HG02884 (cell line): Measurements from ENCODE around the gene MNS1.
"Not testable (repeated sequence)": the region's sequence is repeated elsewhere in the genome, so short reads cannot be mapped to it uniquely, and the experiment has no call there.

Experiments used
- ATAC-seq: cut with Tn5 transposase; IDR thresholded peaks from one replicate; pipeline ENCODE4 v1.9.1; 2021; ENCODE audit warnings: mild to moderate bottlenecking, moderate library complexity; ENCODE audit not compliant: unreplicated experiment

Gene MNS1

GRCh38 chr15:56464893-56465520 is at the start of gene MNS1:
TSS of gene MNS1 (minus strand) at chr15:56465137. CDS start at chr15:56464972, 165 bp downstream.
- peak; percentile 98 for ATAC-seq

DNA sequence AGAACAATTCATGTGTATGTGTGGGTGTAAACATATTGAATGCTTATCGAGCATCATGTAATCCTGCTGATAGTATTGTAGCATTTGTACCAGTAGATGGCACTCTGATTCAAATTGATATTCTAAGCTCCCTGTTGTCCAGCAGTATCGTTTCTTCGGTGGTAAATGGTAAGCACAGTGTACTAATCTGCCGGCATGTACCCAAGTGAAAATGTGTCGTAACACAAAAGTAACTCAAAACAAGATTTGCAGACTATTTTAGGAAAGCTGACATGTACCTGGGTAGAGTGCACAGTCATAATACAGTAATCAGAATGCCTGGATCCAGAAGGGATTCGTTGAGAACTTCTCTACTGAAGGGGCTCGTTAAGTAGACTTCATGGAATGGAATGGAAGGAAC is 31.7 kb upstream of the MNS1 start:
- ATAC-seq = no peak

DNA sequence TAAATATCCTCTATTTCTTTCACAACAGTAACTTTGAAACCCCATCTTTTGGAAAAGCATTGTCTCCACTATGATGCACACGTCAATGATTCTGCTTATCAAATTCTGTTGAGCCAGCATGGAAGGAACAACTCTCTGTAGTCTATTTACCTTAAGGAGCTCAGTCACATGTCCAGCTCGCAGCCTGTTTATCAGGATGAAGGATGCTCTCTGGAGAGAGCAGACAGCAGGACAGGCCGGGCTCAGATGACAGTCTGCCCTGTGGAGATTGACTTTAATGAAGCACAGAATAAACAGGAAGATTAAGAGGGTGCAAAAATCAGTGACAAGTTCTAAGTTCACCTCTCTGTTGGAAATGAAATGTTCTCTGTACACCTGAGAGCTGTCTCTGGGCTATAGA is 30.6 kb upstream of the MNS1 start:
- ATAC-seq = no peak

GRCh38 chr15:56495053-56495452 is 30.1 kb upstream of the MNS1 start:
- ATAC-seq = no peak

- no peak for ATAC-seq
Measured at GRCh38 chr15:56492791-56493555, 28.0 kb upstream of the MNS1 start.

- ATAC-seq = no peak
Measured at GRCh38 chr15:56492236-56492635, 27.3 kb upstream of the MNS1 start.

- ATAC-seq = no peak
Measured at GRCh38 chr15:56491110-56491722, 26.3 kb upstream of the MNS1 start.

- no peak for ATAC-seq
Measured at GRCh38 chr15:56490461-56490860, 25.5 kb upstream of the MNS1 start.

DNA sequence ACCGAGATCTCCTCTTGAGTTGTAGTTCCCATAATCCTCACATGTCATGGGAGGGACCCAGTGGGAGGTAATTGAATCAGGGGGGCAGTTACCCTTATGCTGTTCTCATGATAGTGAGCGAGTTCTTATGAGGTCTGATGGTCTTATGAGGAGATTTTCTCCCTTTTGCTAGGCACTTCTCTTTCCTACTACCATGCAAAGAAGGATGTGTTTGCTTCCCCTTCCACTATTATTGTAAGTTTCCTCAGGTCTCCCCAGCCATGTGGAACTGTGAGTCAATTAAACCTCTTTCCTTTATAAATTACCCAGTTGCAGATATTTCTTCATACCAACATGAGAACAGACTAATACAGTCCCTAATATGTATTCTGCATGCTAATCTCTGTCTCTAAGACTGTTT is 21.3 kb upstream of the MNS1 start:
- not testable (repeated sequence) for ATAC-seq

- ATAC-seq = not testable (repeated sequence)
Measured at GRCh38 chr15:56485426-56485825, 20.5 kb upstream of the MNS1 start.

GRCh38 chr15:56484287-56484686 is 19.4 kb upstream of the MNS1 start:
- ATAC-seq = no peak

- ATAC-seq = no peak
Measured at GRCh38 chr15:56475351-56475750, 10.4 kb upstream of the MNS1 start.

DNA sequence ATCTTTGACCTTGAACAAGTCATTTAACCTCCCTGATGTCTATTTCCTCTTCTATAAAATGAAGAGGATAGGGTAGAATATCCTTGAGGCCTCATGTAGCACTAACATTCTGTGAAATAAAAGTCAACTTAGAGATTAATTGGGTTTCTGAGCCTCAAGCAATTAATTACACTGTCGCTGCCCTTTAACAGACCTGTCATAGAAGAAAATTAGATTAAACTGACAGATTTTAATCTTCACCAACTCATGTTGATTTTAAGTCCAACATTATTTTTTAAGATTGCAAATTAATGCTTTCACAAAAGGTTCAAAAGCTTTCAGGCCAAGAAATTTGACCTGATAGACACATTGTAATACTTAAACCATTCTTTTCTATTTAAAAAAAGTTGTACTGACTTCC is 8.1 kb upstream of the MNS1 start:
- ATAC-seq = no peak

GRCh38 chr15:56472278-56472677 is 7.3 kb upstream of the MNS1 start:
- no peak for ATAC-seq

- no peak for ATAC-seq
Measured at GRCh38 chr15:56471440-56472069, 6.6 kb upstream of the MNS1 start.

GRCh38 chr15:56469483-56469882 is 4.5 kb upstream of the MNS1 start:
- no peak for ATAC-seq

GRCh38 chr15:56468401-56468800 is 3.5 kb upstream of the MNS1 start:
- ATAC-seq = no peak

- no peak for ATAC-seq
Measured at GRCh38 chr15:56467616-56468015, 2.7 kb upstream of the MNS1 start.

DNA sequence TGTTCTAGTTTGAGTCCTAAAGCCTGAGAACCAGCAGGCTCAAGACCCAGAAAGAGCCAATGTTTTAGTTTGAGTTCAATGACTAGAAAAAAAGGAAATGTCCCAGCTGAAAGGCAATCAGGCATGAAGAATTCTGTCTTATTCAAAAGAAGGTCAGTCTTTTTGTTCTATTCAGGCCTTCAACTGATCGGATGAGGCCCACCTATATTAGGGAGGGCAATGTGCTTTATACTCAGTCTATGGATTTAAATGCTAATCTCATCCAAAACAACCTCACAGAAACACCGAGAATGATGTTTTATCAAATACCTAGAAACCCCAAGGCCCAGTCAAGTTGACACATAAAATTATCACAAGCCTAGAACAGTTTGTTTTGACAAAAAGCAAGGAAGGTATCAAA is 4.0 kb downstream of the MNS1 start:
- ATAC-seq = no peak

- ATAC-seq = no peak
Measured at GRCh38 chr15:56460071-56460470, 4.9 kb downstream of the MNS1 start.

- ATAC-seq = no peak
Measured at GRCh38 chr15:56459096-56459495, 5.8 kb downstream of the MNS1 start.

DNA sequence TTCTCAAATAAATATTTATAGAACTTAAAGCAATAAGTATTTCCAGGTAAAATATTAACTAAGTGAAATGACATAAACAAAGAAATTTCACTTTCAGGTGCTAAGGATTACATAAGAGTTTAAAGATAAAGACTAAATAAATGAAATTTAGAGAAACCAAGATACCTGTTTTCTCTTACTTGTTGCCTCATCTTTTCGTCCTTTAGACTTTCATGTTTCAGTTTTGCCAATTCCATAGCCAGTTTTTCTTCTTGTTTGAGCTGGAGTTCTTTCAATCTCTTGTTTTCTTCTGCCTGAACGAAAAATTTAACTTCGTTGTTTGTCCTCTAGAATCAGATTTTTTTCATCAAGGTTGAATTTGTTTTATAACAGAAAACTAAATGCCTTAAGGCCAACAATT is 8.7 kb downstream of the MNS1 start:
- no peak for ATAC-seq
